IPS DF 4.7 (cell line): Measurements from ENCODE around the gene FAM171A2.
"Not testable (repeated sequence)": the region's sequence is repeated elsewhere in the genome, so short reads cannot be mapped to it uniquely, and the experiment has no call there.

ENCODE experiments used
- DNase-seq: peaks from one replicate; pipeline ENCODE4 v3.0.0-alpha.2; 2013; ENCODE audit warnings: low spot score; ENCODE audit errors: extremely low read depth

The FAM171A2 gene

GRCh38 chr17:44347206-44348055 is 16.2 kb downstream of the FAM171A2 start:
- not testable (repeated sequence) for DNase-seq

GRCh38 chr17:44346064-44346844 is 17.4 kb downstream of the FAM171A2 start:
- no peak for DNase-seq

- no peak for DNase-seq
These were observed 18.1 kb downstream of the FAM171A2 start for GRCh38 chr17:44345454-44346026.

DNA sequence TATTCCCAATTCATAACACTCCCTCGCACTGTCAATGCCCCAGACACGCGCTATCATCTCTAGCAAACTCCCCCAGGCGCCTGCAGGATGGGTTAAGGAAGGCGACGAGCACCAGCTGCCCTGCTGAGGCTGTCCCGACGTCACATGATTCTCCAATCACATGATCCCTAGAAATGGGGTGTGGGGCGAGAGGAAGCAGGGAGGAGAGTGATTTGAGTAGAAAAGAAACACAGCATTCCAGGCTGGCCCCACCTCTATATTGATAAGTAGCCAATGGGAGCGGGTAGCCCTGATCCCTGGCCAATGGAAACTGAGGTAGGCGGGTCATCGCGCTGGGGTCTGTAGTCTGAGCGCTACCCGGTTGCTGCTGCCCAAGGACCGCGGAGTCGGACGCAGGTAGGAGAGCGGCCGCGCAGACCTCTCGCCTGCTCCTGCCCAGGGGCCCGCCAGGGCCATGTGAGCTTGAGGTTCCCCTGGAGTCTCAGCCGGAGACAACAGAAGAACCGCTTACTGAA is 18.7 kb downstream of the FAM171A2 start, which contains the start of gene GRN:
TSS of gene GRN (plus strand) at position 364 of the 515 bp plus-strand sequence. CDS start 3,863 bp downstream, outside the sequence.
- DNase-seq, result peak; percentile 93

- DNase-seq, result no peak
These were observed 20.0 kb downstream of the FAM171A2 start for GRCh38 chr17:44343510-44344209.

DNA sequence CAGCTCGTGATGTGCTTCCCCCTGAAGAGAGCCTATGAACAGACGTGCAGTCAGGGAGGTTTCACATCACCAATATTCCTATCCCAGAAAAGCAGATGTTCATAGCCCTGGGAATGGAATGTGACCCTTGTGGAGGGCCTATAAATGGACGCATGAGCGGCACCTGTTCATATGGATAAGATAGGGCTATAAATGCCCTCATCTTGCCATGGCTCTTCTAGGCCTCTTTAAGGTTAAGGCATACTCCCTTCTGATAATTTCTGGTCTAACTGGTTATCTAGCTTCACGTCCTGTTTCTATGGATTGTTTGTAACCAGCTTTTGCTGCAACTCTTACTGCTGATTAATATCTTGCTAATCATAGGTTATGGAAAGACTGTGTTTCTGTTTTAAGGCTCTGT is 23.1 kb downstream of the FAM171A2 start:
- not testable (repeated sequence) for DNase-seq

DNA sequence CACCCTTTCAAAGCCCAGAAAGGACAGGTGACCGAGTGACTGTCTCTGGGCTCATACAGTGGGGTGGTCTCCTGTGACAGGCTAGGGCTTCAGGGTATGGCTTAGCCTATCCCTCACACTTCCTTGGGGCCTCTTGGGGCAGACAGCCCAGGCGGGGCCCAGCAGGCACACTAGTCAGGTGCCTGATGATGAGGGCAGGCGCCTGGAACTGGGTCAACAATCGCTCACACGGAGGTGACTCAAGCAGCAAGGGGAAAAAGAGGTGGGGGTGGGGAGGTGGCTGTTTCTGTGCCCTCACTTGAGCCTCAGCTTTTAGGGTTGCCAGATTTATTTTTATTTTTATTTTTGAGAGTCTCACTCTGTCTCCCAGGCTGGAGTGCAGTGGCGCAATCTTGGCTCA is 25.0 kb downstream of the FAM171A2 start:
- DNase-seq, result no peak

GRCh38 chr17:44335968-44336367 is 27.7 kb downstream of the FAM171A2 start:
- no peak for DNase-seq

- no peak for DNase-seq
These were observed 28.1 kb downstream of the FAM171A2 start for GRCh38 chr17:44335564-44335963.

DNA sequence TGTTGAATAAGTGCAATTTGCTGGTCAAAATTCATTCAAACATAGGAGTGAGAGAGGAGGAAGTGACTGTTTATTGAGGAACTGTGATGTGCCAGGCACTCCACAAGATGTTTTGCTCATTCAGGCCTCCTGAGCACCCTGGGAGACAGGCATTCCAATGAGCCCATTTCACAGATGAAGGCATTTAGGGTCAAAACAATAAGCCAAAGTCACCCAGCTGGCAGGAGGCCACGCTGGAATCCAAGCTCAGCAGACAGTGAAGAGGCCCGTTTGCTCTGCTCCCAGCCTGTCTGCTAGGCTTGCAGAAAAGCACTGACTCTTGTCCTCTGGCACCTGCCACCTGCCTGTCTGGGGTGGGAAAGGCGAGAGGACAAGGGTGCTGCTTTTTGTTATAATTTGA is 28.9 kb downstream of the FAM171A2 start:
- no peak for DNase-seq

GRCh38 chr17:44334315-44334714 is 29.3 kb downstream of the FAM171A2 start:
- DNase-seq, result no peak

DNA sequence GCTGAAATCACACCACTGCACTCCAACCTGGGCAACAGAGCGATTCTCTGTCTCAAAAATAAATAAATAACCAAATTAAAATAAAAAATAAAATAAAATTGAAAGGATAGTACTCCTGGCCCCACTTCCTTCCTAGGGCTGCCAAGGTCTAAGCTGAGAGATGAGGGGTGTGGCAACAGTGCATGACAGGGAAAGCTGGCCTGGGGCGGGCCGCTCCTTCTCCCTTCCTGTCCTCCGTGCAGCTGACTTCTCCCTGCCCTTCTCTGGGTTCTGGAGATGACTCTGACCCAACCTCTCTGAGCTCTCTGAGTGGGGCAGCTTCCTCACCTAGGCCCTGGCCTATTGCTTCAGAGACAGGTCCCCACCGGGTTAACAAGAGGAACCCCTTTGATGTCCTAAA is 30.3 kb downstream of the FAM171A2 start:
- no peak for DNase-seq

- DNase-seq, result no peak
These were observed 32.3 kb downstream of the FAM171A2 start for GRCh38 chr17:44331249-44331760.

DNA sequence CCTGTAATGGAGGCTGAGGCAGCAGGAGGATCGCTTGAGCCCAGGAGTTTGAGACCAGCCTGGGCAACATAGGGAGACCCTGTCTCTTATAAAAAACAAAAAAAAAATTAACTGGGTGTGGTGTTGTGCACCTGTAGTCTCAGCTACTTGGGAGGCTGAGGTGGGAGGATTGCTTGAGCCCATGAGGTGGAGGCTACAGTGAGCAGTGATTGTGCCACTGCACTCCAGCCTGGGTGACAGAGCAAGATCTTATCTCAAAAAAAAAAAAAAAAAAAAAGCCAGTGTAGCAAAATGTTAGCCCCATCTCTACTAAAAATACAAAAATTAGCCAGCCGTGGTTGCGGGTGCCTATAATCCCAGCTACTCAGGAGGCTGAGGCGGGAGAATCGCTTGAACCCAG is 33.4 kb downstream of the FAM171A2 start:
- not testable (repeated sequence) for DNase-seq

DNA sequence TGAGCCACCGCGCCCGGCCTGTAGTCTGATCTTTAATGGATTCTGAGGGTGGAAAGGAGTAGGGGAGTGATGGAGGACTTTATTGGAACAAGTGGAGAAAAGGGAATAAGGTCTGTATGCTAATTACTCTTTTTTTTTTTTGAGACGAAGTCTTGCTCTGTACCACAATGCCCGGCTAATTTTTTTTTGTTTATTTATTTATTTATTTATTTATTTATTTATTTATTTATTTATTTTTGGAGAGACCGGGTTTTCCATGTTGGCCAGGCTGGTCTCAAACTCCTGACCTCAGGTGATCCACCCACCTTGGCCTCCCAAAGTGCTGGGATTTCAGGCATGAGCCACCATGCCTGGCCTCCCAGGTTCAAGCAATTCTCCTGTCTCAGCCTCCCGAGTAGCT is 34.1 kb downstream of the FAM171A2 start:
- DNase-seq, result not testable (repeated sequence)

- DNase-seq, result no peak
These were observed 35.8 kb downstream of the FAM171A2 start for GRCh38 chr17:44327715-44328449.

GRCh38 chr17:44326861-44327444 is 36.7 kb downstream of the FAM171A2 start:
- no peak for DNase-seq

DNA sequence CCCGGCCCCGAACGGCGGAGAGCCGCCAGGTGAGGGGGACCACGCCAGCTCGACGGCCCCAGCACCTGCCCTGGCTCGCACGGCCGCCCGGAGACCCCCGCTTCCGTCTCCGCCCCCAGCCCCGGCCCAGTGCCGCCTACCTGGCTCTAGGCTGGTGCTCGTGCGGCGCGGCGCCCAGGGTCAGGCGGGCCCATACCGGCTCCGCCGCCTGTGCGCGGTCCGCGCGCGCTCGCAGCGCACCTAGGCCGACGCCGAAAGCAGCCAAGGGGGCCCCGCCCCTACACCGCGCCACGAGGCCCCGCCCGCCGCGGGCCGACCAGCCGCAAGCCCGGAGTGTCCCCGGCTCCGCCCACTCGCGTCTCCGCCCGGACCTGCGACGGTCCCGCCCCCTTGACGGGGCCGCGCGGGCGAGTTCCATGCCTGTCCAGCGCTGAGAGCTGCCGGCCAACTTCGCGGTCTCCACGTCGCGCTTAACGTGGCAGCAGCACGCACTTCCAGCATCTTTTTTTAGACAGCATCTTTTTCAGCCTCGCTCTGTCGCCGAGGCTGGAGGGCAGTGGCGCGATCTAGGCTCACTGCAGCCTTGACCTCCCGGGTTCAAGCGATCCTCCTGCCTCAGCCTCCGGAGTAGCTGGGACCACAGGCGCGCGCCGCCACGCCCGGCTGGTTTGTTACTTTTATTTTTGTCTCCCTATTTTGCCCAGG is 38.9 kb downstream of the FAM171A2 start, which contains the start of gene SLC25A39:
TSS of gene SLC25A39 (minus strand) at position 253 of the 705 bp plus-strand sequence. CDS start 1,261 bp downstream, outside the sequence.
- no peak for DNase-seq

DNA sequence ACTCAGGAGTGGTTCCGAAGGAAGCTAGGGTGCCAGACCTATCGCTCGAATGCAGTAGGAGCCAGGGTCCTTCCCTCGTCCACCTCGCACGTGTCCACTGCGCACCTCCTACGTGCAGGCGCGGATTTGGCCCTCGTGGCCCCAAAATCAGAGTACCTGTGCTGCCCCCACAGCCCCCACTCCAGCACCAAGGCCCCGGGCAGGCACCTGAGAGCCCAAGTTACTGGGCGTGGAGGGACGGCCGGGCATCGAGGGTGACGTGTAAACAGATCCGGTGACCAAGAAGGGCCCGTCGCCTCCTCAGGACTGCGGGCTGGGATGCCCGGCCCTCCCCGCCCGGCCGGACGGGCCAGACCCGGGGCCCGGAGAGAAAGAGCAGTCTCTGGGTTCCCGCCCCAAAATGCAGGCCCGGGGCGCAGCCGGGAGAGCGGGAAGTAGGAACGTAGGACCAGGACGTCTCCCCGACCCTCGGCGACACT is 39.5 kb downstream of the FAM171A2 start:
- DNase-seq, result no peak
